GM23338 (cell line): ENCODE data around the gene HNF4A. TPM values are rescaled to one million over a fixed set of nuclear protein-coding genes. Genes with fewer than 3 reads are reported as not detected.
A peak's percentile ranks its signal among the peaks of the same experiment; 100 is the strongest.

ENCODE experiments used
- ATAC-seq: fragments of 200-7000 bp; cut with Tn5 transposase; 3 replicates; pipeline ENCODE4 v1.9.1; 2020
- DNase-seq: peaks from one replicate; pipeline ENCODE4 v3.0.0-alpha.2; 2015; ENCODE audit warnings: low spot score
- H2AFZ ChIP-seq: fragments of 200-600 bp; sonication (generic); 2 replicates; pipeline ENCODE4 v1.8.0; 2016; ENCODE audit warnings: antibody characterized with exemption, mild to moderate bottlenecking, moderate library complexity
- H3F3A ChIP-seq: fragments of 200-600 bp; sonication (generic); replicated peaks from 2 replicates; pipeline ENCODE4 v1.8.0; 2017; ENCODE audit warnings: antibody characterized with exemption, mixed run types, low read depth
- H3K27ac ChIP-seq: fragments of 200-600 bp; sonication (generic); 2 replicates; pipeline ENCODE4 v1.6.1; 2016; ENCODE audit warnings: low read depth
- H3K27me3 ChIP-seq: fragments of 200-600 bp; sonication (generic); 2 replicates; pipeline ENCODE4 v1.8.0; 2016; ENCODE audit warnings: mild to moderate bottlenecking, mixed run types, moderate library complexity; ENCODE audit not compliant: insufficient read depth
- H3K36me3 ChIP-seq: fragments of 200-600 bp; sonication (generic); 2 replicates; pipeline ENCODE4 v1.8.0; 2016; ENCODE audit warnings: mild to moderate bottlenecking; ENCODE audit not compliant: insufficient read depth
- H3K4me1 ChIP-seq: fragments of 200-600 bp; sonication (generic); 2 replicates; pipeline ENCODE4 v1.8.0; 2016; ENCODE audit warnings: mild to moderate bottlenecking, moderate library complexity; ENCODE audit not compliant: insufficient read depth
- H3K4me2 ChIP-seq: fragments of 200-600 bp; sonication (generic); 2 replicates; pipeline ENCODE4 v1.7.1; 2017; ENCODE audit warnings: mixed run types
- H3K4me3 ChIP-seq: fragments of 200-600 bp; sonication (generic); 2 replicates; pipeline ENCODE4 v1.6.1; 2016; ENCODE audit warnings: mixed run types
- H3K79me2 ChIP-seq: fragments of 200-600 bp; sonication (generic); replicated peaks from 2 replicates; pipeline ENCODE4 v1.8.0; 2017; ENCODE audit warnings: mild to moderate bottlenecking; ENCODE audit not compliant: insufficient read depth
- H3K9me2 ChIP-seq: fragments of 200-600 bp; sonication (generic); 2 replicates; pipeline ENCODE4 v1.8.0; 2017; ENCODE audit not compliant: insufficient read depth
- H4K20me1 ChIP-seq: fragments of 200-600 bp; sonication (generic); replicated peaks from 2 replicates; pipeline ENCODE4 v1.8.0; 2017; ENCODE audit warnings: mild to moderate bottlenecking; ENCODE audit not compliant: insufficient read depth
- H3K27ac Mint-ChIP-seq: 2 replicates; pipeline ENCODE4 v1.8.0; 2020; ENCODE audit warnings: inconsistent platforms, mild to moderate bottlenecking, moderate library complexity, mixed read lengths
- H3K27me3 Mint-ChIP-seq: 3 replicates; pipeline ENCODE4 v1.8.0; 2022; ENCODE audit warnings: low read depth, mild to moderate bottlenecking, moderate library complexity, mixed read lengths, inconsistent platforms; ENCODE audit not compliant: insufficient read depth, poor library complexity
- H3K36me3 Mint-ChIP-seq: 3 replicates; pipeline ENCODE4 v1.8.0; 2021; ENCODE audit warnings: low read depth, mild to moderate bottlenecking, inconsistent platforms, moderate library complexity, mixed read lengths
- H3K4me1 Mint-ChIP-seq: 3 replicates; pipeline ENCODE4 v1.8.0; 2020; ENCODE audit warnings: mild to moderate bottlenecking, inconsistent platforms, mixed read lengths
- H3K4me3 Mint-ChIP-seq: 3 replicates; pipeline ENCODE4 v1.8.0; 2021; ENCODE audit warnings: moderate library complexity, mild to moderate bottlenecking, inconsistent platforms, mixed read lengths
- H3K9me3 Mint-ChIP-seq: 3 replicates; pipeline ENCODE4 v1.8.0; 2020; ENCODE audit warnings: moderate library complexity, mild to moderate bottlenecking, inconsistent platforms, mixed read lengths
- CREB1 ChIP-seq: fragments of 250-450 bp; sonication (Bioruptor Pico); IDR thresholded peaks from 2 replicates; pipeline ENCODE4 v1.5.0; 2020; ENCODE audit warnings: low read depth, mild to moderate bottlenecking, moderate library complexity
- EZH2phosphoT487 ChIP-seq: fragments of 200-600 bp; sonication (generic); IDR thresholded peaks from one replicate; pipeline ENCODE4 v1.8.1; 2018; ENCODE audit warnings: antibody characterized with exemption; ENCODE audit not compliant: unreplicated experiment
- JUNB ChIP-seq: IDR thresholded peaks from one replicate; pipeline ENCODE4 v1.6.1; 2016; ENCODE audit warnings: antibody characterized with exemption; ENCODE audit not compliant: unreplicated experiment
- NANOG ChIP-seq: IDR thresholded peaks from 2 replicates; pipeline ENCODE4 v1.6.1; 2016; ENCODE audit warnings: antibody characterized with exemption, borderline replicate concordance
- POLR2AphosphoS5 ChIP-seq: IDR thresholded peaks from 2 replicates; pipeline ENCODE4 v1.6.1; 2016; ENCODE audit warnings: antibody characterized with exemption, low read depth
- STAT1 ChIP-seq: IDR thresholded peaks from one replicate; pipeline ENCODE4 v1.6.1; 2016; ENCODE audit warnings: antibody characterized with exemption; ENCODE audit not compliant: unreplicated experiment
- ZNF114 ChIP-seq: fragments of 250-450 bp; sonication (Bioruptor Pico); IDR thresholded peaks from 2 replicates; pipeline ENCODE4 v1.5.0; 2020; ENCODE audit warnings: mild to moderate bottlenecking, moderate library complexity
- ZNF331 ChIP-seq: fragments of 250-450 bp; sonication (Bioruptor Pico); IDR thresholded peaks from 2 replicates; pipeline ENCODE4 v1.5.0; 2020; ENCODE audit warnings: low read depth, mild to moderate bottlenecking, moderate library complexity
- ZNF462 ChIP-seq: fragments of 250-450 bp; sonication (Bioruptor Pico); IDR thresholded peaks from 2 replicates; pipeline ENCODE4 v1.5.0; 2020; ENCODE audit warnings: mild to moderate bottlenecking, moderate library complexity
- polyA plus RNA-seq: library from polyadenylated mRNA; unstranded; fragments of >200 nt; fragmentation: Nextera tagmentation; extraction: Ambion mirVana; gene quantifications from 2 replicates; pipeline ENCODE4 v1.2.1, GENCODE V29; 2016
- total RNA-seq: library from RNA; depleted of rRNA; stranded (reverse); fragments of >200 nt; shearing (Covaris generic); gene quantifications from 2 replicates; pipeline ENCODE4 v1.2.3, GENCODE V29; 2014
- TF ChIP-seq, protein P1 (sequence below): IDR thresholded peaks from 2 replicates; pipeline ENCODE4 v1.6.1; 2016; ENCODE audit warnings: antibody characterized with exemption
- TF ChIP-seq, protein P2 (sequence below), 2 experiments: fragments of 200-600 bp in 1 of 2; sonication (generic) in 1 of 2; conservative IDR thresholded peaks; 2 replicates each; pipeline versions ENCODE4 v1.5.1 to v1.6.1; 2016 to 2017; ENCODE audit warnings: antibody characterized with exemption in 2 of 2, low read depth in 2 of 2, mild to moderate bottlenecking in 2 of 2, moderate library complexity in 1 of 2
- TF ChIP-seq, protein P3 (sequence below): IDR thresholded peaks from one replicate; pipeline ENCODE4 v1.6.1; 2018; ENCODE audit warnings: antibody characterized with exemption; ENCODE audit not compliant: unreplicated experiment

Gene HNF4A
- total and polyA plus RNA-seq, 2 experiments from 2014 or later, result not detected

- TF ChIP-seq, protein P1, sequence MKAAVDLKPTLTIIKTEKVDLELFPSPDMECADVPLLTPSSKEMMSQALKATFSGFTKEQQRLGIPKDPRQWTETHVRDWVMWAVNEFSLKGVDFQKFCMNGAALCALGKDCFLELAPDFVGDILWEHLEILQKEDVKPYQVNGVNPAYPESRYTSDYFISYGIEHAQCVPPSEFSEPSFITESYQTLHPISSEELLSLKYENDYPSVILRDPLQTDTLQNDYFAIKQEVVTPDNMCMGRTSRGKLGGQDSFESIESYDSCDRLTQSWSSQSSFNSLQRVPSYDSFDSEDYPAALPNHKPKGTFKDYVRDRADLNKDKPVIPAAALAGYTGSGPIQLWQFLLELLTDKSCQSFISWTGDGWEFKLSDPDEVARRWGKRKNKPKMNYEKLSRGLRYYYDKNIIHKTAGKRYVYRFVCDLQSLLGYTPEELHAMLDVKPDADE, result no peak
- TF ChIP-seq ZNF331 (no peak), POLR2AphosphoS5 (no peak), CREB1 (CRISPR knock-in tag) (no peak), JUNB (no peak), ZNF114 (CRISPR knock-in tag) (no peak)
- TF ChIP-seq, protein P2, sequence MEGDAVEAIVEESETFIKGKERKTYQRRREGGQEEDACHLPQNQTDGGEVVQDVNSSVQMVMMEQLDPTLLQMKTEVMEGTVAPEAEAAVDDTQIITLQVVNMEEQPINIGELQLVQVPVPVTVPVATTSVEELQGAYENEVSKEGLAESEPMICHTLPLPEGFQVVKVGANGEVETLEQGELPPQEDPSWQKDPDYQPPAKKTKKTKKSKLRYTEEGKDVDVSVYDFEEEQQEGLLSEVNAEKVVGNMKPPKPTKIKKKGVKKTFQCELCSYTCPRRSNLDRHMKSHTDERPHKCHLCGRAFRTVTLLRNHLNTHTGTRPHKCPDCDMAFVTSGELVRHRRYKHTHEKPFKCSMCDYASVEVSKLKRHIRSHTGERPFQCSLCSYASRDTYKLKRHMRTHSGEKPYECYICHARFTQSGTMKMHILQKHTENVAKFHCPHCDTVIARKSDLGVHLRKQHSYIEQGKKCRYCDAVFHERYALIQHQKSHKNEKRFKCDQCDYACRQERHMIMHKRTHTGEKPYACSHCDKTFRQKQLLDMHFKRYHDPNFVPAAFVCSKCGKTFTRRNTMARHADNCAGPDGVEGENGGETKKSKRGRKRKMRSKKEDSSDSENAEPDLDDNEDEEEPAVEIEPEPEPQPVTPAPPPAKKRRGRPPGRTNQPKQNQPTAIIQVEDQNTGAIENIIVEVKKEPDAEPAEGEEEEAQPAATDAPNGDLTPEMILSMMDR (conservative IDR thresholded peaks at IDR 0.05; ENCODE audit: low read depth in 2 of 2), result no peak
Observed at GRCh38 chr20:44335675-44336074, 19.8 kb upstream of the HNF4A start (continued).

- Mint-ChIP-seq H3K4me3 (peak overlapping the region; percentile 44; the same call in 1 of the 3 replicates), H3K27ac (no peak overlapping the region; the same call in 1 of the 2 replicates), H3K9me3 (no peaks in the 10 kb centered on the region), H3K36me3 (no peaks in the 10 kb centered on the region), H3K27me3 (peaks cover 3% of the 10 kb centered on the region), H3K4me1 (peaks cover 14% of the 10 kb centered on the region)
- ATAC-seq, result peak; percentile 95
- Histone ChIP-seq H3F3A (no peaks in the 10 kb centered on the region), H3K79me2 (no peaks in the 10 kb centered on the region), H4K20me1 (no peaks in the 10 kb centered on the region), H3K4me3 (peak overlapping the region; percentile 27; the same call in 1 of the 2 replicates), H2AFZ (peak overlapping the region; percentile 90), H3K4me1 (peaks cover 3% of the 10 kb centered on the region; the same call in 1 of the 2 replicates), H3K27ac (no peak overlapping the region), H3K36me3 (no peaks in the 10 kb centered on the region), H3K27me3 (no peaks in the 10 kb centered on the region), H3K9me2 (no peaks in the 10 kb centered on the region), H3K4me2 (peak overlapping the region; percentile 34; the same call in 1 of the 2 replicates)
- peak; percentile 76 for DNase-seq
- TF ChIP-seq JUNB (no peak), EZH2phosphoT487 (no peak), ZNF462 (CRISPR knock-in tag) (no peak), ZNF114 (CRISPR knock-in tag) (no peak), NANOG (no peak), STAT1 (no peak)
- TF ChIP-seq, protein P1, result no peak
- TF ChIP-seq, protein P3, sequence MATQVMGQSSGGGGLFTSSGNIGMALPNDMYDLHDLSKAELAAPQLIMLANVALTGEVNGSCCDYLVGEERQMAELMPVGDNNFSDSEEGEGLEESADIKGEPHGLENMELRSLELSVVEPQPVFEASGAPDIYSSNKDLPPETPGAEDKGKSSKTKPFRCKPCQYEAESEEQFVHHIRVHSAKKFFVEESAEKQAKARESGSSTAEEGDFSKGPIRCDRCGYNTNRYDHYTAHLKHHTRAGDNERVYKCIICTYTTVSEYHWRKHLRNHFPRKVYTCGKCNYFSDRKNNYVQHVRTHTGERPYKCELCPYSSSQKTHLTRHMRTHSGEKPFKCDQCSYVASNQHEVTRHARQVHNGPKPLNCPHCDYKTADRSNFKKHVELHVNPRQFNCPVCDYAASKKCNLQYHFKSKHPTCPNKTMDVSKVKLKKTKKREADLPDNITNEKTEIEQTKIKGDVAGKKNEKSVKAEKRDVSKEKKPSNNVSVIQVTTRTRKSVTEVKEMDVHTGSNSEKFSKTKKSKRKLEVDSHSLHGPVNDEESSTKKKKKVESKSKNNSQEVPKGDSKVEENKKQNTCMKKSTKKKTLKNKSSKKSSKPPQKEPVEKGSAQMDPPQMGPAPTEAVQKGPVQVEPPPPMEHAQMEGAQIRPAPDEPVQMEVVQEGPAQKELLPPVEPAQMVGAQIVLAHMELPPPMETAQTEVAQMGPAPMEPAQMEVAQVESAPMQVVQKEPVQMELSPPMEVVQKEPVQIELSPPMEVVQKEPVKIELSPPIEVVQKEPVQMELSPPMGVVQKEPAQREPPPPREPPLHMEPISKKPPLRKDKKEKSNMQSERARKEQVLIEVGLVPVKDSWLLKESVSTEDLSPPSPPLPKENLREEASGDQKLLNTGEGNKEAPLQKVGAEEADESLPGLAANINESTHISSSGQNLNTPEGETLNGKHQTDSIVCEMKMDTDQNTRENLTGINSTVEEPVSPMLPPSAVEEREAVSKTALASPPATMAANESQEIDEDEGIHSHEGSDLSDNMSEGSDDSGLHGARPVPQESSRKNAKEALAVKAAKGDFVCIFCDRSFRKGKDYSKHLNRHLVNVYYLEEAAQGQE, result no peak
Observed at GRCh38 chr20:44336086-44336485, 19.4 kb upstream of the HNF4A start.
